Stimulated activated CD4-positive, alpha-beta T cell treated with anti-CD3 and anti-CD28 coated beads, Interleukin-4, amount 100 ng/mL, for 48 hours (primary cell): ENCODE results near the gene DBF4B.
A peak's percentile ranks its signal among the peaks of the same experiment; 100 is the strongest.

Experiments used
- DNase-seq, 2 donors: peaks; one replicate each; pipeline ENCODE4 v3.0.0-alpha.2; 2020; ENCODE audit warnings: low read depth in 2 of 2

Gene DBF4B

GRCh38 chr17:44777394-44778348 lies 69.2 kb downstream of the DBF4B start:
- no peak for DNase-seq

- no peak for DNase-seq
Measured at GRCh38 chr17:44778656-44779210, 70.3 kb downstream of the DBF4B start.

GRCh38 chr17:44779211-44780025 lies 71.0 kb downstream of the DBF4B start:
- DNase-seq, result peak; percentile 78 to 82

GRCh38 chr17:44780161-44780560 lies 71.7 kb downstream of the DBF4B start:
- DNase-seq, result no peak

GRCh38 chr17:44780845-44781480 lies 72.5 kb downstream of the DBF4B start:
- DNase-seq, result no peak

GRCh38 chr17:44781551-44782325 lies 73.3 kb downstream of the DBF4B start:
- no peak for DNase-seq

- DNase-seq, result no peak
Measured at GRCh38 chr17:44782326-44782850, 73.9 kb downstream of the DBF4B start.

- no peak for DNase-seq
Measured at GRCh38 chr17:44785921-44786320, 77.5 kb downstream of the DBF4B start.

GRCh38 chr17:44786551-44787081 lies 78.2 kb downstream of the DBF4B start:
- no peak for DNase-seq

- no peak for DNase-seq
Measured at GRCh38 chr17:44787271-44787940, 78.9 kb downstream of the DBF4B start.

GRCh38 chr17:44788139-44788538 lies 79.7 kb downstream of the DBF4B start:
- DNase-seq, result no peak

GRCh38 chr17:44792276-44792675 lies 83.8 kb downstream of the DBF4B start:
- DNase-seq, result no peak

- no peak for DNase-seq
Measured at GRCh38 chr17:44793885-44794842, 85.7 kb downstream of the DBF4B start.

GRCh38 chr17:44794851-44795413 lies 86.5 kb downstream of the DBF4B start:
- no peak for DNase-seq

- DNase-seq, result no peak
Measured at GRCh38 chr17:44795421-44795820, 87.0 kb downstream of the DBF4B start.

- no peak for DNase-seq
Measured at GRCh38 chr17:44795928-44796327, 87.5 kb downstream of the DBF4B start.

- no peak for DNase-seq
Measured at GRCh38 chr17:44796731-44797130, 88.3 kb downstream of the DBF4B start.

GRCh38 chr17:44797802-44798201 lies 89.3 kb downstream of the DBF4B start:
- no peak for DNase-seq
